Measurements from ENCODE around the gene FHOD3.

Gene FHOD3

DNA sequence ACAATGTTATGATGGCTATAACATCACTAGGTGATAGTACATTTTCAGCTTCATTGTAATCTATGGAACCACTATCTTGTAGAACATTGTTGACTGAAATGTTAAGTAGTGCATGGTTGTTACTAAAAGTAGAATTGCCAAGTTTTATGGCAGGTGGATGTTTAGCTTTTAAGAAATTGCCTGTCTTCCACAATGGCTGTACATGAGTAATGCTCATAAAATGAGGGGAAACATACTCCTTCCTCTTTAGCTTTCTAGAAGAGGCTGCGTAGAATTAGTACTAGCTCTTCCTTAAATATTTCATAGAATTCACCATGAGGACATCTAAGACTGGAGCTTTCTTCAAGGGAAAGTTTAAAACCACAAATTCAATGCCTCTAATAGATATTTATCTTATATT lies 370.3 kb downstream of the FHOD3 start:
- DNase-seq (ENCODE audit: low spot score), result no peak

- DNase-seq (ENCODE audit: low spot score), result no peak
Observed at GRCh38 chr18:36668349-36668748, 370.8 kb downstream of the FHOD3 start.

DNA sequence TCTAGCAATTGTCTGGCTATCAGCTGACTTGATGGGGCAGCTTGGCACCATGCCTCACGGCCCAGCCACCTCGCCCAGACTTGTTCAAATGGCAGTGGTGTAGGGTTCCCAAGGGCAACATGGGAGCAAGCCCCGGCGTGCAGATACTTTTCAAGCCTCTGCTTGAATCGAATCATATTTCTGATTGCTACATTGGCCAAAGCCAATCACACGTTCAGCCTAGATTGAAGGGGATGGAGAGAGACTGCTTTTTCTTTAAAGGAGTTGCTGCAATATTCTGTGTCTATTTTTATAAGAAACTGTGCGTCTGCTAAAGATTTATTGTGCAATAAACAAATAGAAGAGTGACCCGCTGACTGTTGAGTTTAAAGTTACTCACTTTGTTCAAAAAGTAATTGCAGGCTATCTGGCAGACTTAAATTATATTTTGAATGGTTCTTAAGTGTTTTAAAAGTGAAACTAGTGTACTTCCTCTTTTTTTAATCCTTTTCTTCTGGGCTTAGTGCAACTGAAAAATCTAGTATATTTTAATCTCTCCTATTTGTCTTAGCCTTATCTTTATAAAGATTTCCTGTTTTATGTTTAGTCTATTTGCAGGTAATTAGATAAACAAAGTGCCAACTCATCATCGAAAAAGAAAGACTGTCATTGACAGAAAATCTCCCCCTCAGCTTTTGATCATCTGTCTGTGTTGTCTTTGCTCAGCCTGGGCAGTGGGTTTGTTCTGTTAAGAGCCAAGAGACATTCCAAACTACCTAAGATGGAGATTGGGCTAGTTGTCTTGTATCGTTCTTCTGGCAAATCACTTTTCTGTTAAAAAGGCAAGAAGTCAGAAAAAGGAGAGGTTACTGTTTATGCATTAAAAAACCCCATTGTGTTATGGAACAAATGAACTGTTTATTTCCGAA lies 375.2 kb downstream of the FHOD3 start:
- no peak for DNase-seq (ENCODE audit: low spot score)

DNA sequence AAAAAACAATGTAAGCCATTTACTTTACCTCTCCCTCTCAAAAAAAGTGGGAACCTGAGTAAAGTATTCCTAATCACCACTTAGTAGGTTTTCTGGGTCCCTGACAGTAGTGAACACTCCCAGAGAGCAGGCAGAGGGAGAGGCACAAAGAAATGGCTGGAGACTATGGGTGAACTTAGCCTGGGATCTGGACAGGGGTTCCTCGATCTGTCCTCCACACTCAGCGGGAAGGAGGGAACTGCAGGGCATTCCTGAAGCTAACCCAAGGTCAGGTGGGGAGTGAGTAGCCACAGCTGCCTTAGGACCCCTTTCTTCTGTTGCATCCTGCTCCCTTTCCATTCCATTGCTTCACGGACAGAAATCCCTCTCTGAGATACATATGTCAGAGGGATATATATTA lies 375.9 kb downstream of the FHOD3 start:
- DNase-seq (ENCODE audit: low spot score), result no peak

DNA sequence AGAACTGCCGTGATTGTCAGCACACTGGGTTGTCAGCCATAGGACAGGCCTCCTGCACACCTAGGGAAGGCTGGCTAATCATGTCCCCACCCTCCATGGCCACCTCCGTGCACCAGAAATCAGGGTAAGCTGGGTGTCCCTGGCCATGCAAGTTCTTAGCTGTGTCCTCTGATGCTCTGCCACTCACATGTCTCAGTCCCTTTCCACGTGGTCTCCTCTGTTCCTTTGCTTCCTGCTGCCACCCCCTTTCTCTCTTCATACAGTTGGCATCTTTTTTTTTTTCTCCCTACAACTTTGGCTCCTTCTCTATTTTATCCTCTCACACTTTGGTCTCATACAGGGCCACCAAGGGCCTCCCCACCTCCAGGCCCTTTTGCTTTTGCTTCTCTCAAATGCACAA lies 377.6 kb downstream of the FHOD3 start:
- no peak for DNase-seq (ENCODE audit: low spot score)

GRCh38 chr18:36675542-36675941 lies 378.0 kb downstream of the FHOD3 start:
- DNase-seq (ENCODE audit: low spot score), result no peak

- no peak for DNase-seq (ENCODE audit: low spot score)
Observed at GRCh38 chr18:36676629-36677028, 379.1 kb downstream of the FHOD3 start.

DNA sequence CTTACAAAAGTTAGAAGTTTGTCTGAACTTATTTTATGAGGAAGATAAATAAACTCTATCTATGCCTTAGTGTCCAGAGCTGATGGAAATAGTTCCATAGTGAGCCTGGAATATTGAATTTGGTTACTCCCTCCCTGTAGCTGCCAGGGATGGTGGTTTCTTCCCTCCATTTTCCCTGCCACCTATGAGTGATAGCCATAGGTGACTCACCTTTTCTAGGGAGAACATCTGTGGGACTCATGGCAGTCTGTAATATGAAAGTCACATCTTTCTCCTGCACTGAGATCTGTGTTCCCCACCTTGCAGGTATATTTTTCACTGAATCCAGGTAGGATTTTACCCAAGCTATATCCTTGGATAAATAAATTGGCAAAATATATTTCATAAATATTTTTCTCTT lies 382.5 kb downstream of the FHOD3 start:
- DNase-seq (ENCODE audit: low spot score), result no peak

DNA sequence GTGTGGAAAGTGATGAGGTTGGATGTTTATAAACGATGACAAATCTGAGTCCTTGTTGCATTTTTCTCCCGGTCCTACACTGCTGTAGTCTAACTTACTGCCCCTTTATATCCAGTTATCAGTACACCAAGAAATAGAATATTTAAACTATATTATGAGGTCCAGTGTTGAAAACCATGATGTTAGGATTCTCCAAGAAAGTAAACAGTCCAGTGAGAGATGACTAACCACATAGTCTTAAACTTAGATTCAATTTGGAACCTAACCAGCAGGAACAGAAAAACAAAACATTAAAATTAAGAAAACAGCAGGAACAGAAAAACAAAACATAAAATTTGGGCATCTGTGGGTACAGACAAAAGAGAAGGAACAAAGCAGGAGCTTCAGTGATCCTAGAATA lies 388.1 kb downstream of the FHOD3 start:
- DNase-seq (ENCODE audit: low spot score), result no peak

DNA sequence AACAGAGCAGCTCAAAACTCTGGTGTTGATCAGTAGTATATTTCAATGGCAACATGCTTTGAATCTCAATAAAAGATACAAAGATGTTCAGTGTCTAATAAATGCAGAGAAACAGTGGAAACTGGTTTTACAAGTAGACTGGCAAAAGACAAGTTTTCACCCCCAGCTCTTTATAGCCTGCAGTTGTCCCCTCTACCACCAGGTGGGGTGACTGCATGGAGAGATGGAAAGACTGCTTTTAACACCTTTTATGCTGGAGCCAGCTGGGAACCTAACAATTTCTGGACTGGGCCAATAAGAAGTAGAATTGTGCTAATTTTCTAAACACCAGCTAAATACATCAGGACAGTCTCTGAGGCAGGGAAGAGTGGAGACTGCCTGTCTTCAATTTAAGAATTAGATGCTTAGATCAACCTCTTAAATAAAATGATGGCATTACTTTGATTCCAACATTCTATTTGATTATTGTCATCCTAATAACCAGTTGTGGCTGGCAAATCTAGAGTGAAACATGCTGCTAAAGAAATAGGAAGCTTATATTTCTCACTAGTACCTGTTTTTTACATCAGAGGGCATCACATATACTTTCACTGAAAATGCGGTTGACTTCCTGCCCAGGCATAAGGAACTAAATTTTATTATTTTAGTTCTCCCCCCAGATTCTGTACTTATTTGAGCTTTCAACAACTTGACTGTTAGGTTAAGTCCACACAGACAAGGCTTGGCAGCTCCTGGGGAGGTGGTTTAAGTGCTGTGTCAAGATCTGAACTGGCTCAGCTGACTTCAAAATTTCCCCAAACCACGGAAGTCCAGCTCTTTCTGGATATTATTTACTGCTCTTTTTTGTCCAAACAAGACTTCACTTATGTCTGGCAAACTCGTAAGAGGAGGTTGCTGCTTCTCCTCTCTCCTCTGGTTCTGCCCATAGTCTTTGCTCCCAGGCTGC lies 390.8 kb downstream of the FHOD3 start:
- DNase-seq (ENCODE audit: low spot score), result peak; percentile 37

DNA sequence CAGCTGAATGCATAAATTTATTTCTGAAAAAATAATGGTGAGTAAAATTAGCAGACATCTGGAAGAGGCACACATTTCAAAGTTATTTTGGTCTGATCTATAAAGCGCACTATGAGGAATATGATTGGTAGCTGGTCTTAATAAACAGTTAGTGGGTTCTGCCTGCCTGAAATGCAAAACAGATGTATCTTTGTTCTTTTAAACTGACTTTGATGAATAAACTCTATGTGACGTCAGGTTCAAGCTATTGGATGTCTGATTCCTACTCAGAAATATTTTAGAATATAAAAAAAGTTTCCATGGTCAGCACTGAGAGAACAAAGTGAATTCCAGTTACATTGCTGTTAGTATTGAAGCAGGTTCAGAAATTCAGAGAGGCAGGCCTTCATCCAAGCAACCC lies 394.9 kb downstream of the FHOD3 start:
- DNase-seq (ENCODE audit: low spot score), result no peak

GRCh38 chr18:36692921-36693332 lies 395.4 kb downstream of the FHOD3 start:
- DNase-seq (ENCODE audit: low spot score), result no peak

DNA sequence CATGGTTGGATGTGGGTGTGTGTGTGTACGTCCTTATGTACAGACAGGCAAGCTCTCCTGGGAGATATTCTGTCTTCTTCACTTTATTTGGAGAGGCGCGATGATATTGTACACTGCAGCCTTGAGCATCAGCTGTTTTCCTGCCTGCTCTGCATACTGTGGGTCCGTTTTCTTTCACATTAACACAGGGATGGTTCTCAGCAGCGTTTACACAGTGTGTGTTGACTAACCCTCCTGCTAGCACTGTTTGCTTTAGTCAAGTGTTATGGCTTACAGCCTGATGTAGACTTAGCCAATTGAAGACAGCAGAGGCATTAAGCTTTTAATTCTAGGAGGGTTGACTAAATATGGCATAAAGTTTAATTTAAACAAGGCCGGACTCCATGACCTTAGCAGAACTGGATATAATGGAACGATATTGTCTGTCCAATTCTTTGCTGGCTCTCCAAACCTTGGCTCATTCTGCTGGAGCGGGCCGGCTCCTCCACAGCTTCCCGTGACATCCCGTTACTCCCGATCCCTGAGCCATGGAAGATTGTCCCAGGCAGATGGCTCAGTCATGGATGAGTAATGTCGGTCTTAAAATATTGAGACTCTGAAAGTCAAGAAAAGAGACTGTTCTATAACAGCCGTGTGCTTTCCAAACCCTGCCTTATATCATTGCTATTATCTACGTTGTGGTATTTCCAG lies 396.6 kb downstream of the FHOD3 start:
- DNase-seq (ENCODE audit: low spot score), result no peak

DNA sequence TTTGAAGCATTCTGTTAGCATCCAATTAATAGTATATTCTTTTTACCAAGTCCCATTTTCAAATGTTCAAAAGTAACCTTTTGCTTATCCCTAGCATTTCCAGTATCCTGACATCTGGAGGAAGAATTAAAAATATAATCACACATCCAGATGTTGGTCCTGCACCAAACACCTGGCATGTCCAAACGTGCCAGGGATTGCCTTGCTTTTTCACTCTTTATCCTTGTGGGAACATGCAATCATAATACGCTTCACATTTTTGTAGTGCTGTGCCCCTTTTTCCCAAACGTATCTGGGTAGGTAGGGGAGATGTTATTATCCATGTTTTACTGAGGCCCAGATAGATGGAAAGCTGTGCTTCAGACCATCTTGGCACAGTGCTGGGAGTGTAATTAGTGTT lies 398.3 kb downstream of the FHOD3 start:
- no peak for DNase-seq (ENCODE audit: low spot score)

- no peak for DNase-seq (ENCODE audit: low spot score)
Observed at GRCh38 chr18:36697905-36698304, 400.4 kb downstream of the FHOD3 start.

DNA sequence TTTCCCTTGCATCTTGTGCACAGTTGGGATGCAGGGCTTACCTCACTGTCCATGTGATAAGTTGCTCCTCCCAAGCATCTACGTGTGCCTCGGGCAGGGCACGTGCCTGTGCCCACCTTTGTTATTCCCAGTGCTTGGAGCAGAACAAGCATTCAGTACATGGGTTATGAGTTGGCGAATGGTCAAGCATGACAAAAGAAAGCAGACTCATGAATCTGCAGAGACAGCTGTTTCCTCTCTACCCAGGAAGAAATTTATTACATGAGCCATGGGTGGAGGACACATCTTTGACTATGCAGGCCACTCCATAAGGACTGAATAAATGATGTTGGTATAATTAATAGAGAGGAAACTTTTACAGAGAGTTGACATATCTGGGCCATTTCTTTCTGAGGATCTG lies 403.4 kb downstream of the FHOD3 start:
- no peak for DNase-seq (ENCODE audit: low spot score)

GRCh38 chr18:36702401-36703013 lies 405.0 kb downstream of the FHOD3 start:
- no peak for DNase-seq (ENCODE audit: low spot score)

GRCh38 chr18:36704156-36704555 lies 406.6 kb downstream of the FHOD3 start:
- no peak for DNase-seq (ENCODE audit: low spot score)

GRCh38 chr18:36706134-36706881 lies 408.8 kb downstream of the FHOD3 start:
- DNase-seq (ENCODE audit: low spot score), result no peak

DNA sequence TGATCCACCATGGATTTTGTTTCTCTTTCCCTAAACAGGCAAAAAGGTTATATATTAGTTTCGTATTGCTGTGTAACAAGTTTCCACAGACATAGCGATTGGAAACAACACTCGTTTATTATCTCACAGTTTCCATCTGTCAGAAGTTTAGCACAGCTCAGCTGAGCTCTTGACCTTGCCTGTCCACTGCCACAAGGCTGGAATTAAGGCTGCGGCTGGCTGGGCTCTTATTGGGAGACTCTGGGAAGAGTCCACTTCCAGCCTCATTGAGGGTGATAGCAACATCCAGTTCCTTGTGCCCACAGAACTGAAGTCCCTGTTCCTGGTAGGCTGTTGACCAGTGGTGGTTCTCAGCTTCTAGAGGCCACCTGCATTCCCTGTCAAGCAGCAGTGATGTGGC lies 410.9 kb downstream of the FHOD3 start:
- DNase-seq (ENCODE audit: low spot score), result no peak

GRCh38 chr18:36709315-36709714 lies 411.8 kb downstream of the FHOD3 start:
- DNase-seq (ENCODE audit: low spot score), result no peak
